Measurements from ENCODE around the gene AUP1.

GRCh38 chr2:74522516-74522915 is 7.0 kb downstream of the AUP1 start:
- TF ChIP-seq, protein P1, sequence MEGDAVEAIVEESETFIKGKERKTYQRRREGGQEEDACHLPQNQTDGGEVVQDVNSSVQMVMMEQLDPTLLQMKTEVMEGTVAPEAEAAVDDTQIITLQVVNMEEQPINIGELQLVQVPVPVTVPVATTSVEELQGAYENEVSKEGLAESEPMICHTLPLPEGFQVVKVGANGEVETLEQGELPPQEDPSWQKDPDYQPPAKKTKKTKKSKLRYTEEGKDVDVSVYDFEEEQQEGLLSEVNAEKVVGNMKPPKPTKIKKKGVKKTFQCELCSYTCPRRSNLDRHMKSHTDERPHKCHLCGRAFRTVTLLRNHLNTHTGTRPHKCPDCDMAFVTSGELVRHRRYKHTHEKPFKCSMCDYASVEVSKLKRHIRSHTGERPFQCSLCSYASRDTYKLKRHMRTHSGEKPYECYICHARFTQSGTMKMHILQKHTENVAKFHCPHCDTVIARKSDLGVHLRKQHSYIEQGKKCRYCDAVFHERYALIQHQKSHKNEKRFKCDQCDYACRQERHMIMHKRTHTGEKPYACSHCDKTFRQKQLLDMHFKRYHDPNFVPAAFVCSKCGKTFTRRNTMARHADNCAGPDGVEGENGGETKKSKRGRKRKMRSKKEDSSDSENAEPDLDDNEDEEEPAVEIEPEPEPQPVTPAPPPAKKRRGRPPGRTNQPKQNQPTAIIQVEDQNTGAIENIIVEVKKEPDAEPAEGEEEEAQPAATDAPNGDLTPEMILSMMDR (IDR thresholded peaks at IDR 0.05), result no peak
- no peak for TF ChIP-seq POLR2A (IDR thresholded peaks at IDR 0.05)
- TF ChIP-seq EP300 (IDR thresholded peaks at IDR 0.05), result no peak
